Skeletal muscle satellite cell (primary cell): Measurements from ENCODE around the gene SLC36A1.

Experiments used
- H3K27me3 ChIP-seq: 2 replicates; pipeline ENCODE4 v1.7.0; 2013; ENCODE audit warnings: low read length; ENCODE audit not compliant: control insufficient read depth, insufficient read depth
- H3K36me3 ChIP-seq: 2 replicates; pipeline ENCODE4 v1.7.0; 2013; ENCODE audit warnings: mild to moderate bottlenecking, control low read depth, low read length; ENCODE audit not compliant: insufficient read depth
- H3K4me1 ChIP-seq: 2 replicates; pipeline ENCODE4 v1.7.0; 2013; ENCODE audit warnings: low read length; ENCODE audit not compliant: control insufficient read depth, insufficient read depth
- H3K4me2 ChIP-seq: 2 replicates; pipeline ENCODE4 v1.7.0; 2013; ENCODE audit warnings: mild to moderate bottlenecking, low read length
- H3K4me3 ChIP-seq: 2 replicates; pipeline ENCODE4 v1.7.0; 2013; ENCODE audit warnings: low read length
- H3K9ac ChIP-seq: 2 replicates; pipeline ENCODE4 v1.7.0; 2013; ENCODE audit warnings: mild to moderate bottlenecking, low read depth, low read length, moderate library complexity
- H3K9me3 ChIP-seq: replicated peaks from 2 replicates; pipeline ENCODE4 v1.7.0; 2013; ENCODE audit warnings: mild to moderate bottlenecking, control low read depth, low read length

The SLC36A1 gene

GRCh38 chr5:151517122-151517920 is 69.9 kb downstream of the SLC36A1 start:
- Histone ChIP-seq H3K9ac (no peak overlapping the region), H3K9me3 (no peaks in the 10 kb centered on the region), H3K27me3 (no peaks in the 10 kb centered on the region), H3K4me1 (no peaks in the 10 kb centered on the region), H3K4me2 (no peak overlapping the region), H3K36me3 (no peaks in the 10 kb centered on the region), H3K4me3 (no peak overlapping the region)

- Histone ChIP-seq H3K9me3 (no peaks in the 10 kb centered on the region), H3K36me3 (no peaks in the 10 kb centered on the region), H3K4me2 (no peak overlapping the region), H3K9ac (no peak overlapping the region), H3K4me3 (no peak overlapping the region), H3K4me1 (no peaks in the 10 kb centered on the region), H3K27me3 (peaks cover 3% of the 10 kb centered on the region)
Measured at GRCh38 chr5:151520294-151520693, 72.9 kb downstream of the SLC36A1 start.

DNA sequence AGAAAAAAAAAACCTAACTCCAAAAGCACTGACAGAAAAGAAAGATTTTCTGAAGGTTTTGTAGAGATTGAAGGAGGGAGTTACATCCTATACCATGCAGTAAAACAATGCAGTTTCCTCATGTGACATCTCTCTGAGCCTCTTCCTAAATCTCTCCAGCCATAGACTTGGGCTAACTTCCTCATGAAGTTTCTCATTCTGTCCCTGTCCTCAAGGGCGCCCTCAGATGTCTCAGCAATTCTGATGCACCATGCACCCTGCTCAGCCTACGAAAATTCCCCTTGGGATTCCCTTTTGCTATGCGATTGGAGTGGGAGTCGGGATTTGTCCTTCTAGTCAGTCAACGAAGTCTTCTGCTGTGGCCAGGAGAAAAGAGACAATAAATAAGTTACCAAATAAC is 74.8 kb downstream of the SLC36A1 start:
- no peaks in the 10 kb centered on the region for H3K4me1 ChIP-seq
- H3K4me2 ChIP-seq, result no peak overlapping the region
- no peaks in the 10 kb centered on the region for H3K36me3 ChIP-seq
- peaks cover 3% of the 10 kb centered on the region for H3K27me3 ChIP-seq
- no peaks in the 10 kb centered on the region for H3K9me3 ChIP-seq
- H3K4me3 ChIP-seq, result no peak overlapping the region
- H3K9ac ChIP-seq, result no peak overlapping the region

DNA sequence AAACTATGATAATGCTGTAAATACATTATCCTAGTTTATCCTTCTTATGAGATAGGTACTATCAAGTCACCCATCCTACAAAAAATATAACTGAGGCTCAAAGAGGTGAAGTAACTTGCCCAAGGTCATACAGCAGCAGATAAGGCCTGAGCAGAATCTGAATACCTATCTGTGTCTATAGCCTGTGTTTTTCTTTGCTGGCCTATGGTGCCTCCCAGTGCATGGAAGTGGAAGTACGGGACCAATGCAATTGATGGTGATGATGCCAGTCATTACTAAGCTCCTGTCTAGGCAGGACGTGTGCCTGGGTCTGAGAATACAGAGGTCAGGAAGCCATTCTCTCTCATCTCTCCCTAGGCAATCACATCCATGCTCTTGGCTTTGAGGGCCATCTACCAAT is 75.9 kb downstream of the SLC36A1 start:
- no peak overlapping the region for H3K4me2 ChIP-seq
- H3K4me1 ChIP-seq, result no peaks in the 10 kb centered on the region
- H3K36me3 ChIP-seq, result no peaks in the 10 kb centered on the region
- no peak overlapping the region for H3K9ac ChIP-seq
- no peaks in the 10 kb centered on the region for H3K9me3 ChIP-seq
- H3K4me3 ChIP-seq, result no peak overlapping the region
- H3K27me3 ChIP-seq, result peaks cover 3% of the 10 kb centered on the region

GRCh38 chr5:151528153-151528552 is 80.8 kb downstream of the SLC36A1 start:
- H3K4me3 ChIP-seq, result no peak overlapping the region
- no peaks in the 10 kb centered on the region for H3K36me3 ChIP-seq
- H3K27me3 ChIP-seq, result peaks cover 10% of the 10 kb centered on the region
- H3K9ac ChIP-seq, result no peak overlapping the region
- H3K9me3 ChIP-seq, result no peaks in the 10 kb centered on the region
- no peak overlapping the region for H3K4me2 ChIP-seq
- H3K4me1 ChIP-seq, result no peaks in the 10 kb centered on the region

GRCh38 chr5:151528996-151529395 is 81.6 kb downstream of the SLC36A1 start:
- no peak overlapping the region for H3K4me3 ChIP-seq
- H3K4me1 ChIP-seq, result no peaks in the 10 kb centered on the region
- H3K27me3 ChIP-seq, result peaks cover 12% of the 10 kb centered on the region
- H3K36me3 ChIP-seq, result no peaks in the 10 kb centered on the region
- no peaks in the 10 kb centered on the region for H3K9me3 ChIP-seq
- no peak overlapping the region for H3K4me2 ChIP-seq
- H3K9ac ChIP-seq, result no peak overlapping the region

- H3K4me1 ChIP-seq, result no peaks in the 10 kb centered on the region
- peaks cover 9% of the 10 kb centered on the region for H3K27me3 ChIP-seq
- H3K4me3 ChIP-seq, result no peak overlapping the region
- no peak overlapping the region for H3K9ac ChIP-seq
- no peak overlapping the region for H3K4me2 ChIP-seq
- no peaks in the 10 kb centered on the region for H3K9me3 ChIP-seq
- H3K36me3 ChIP-seq, result no peaks in the 10 kb centered on the region
Measured at GRCh38 chr5:151531581-151531980, 84.2 kb downstream of the SLC36A1 start.

GRCh38 chr5:151532416-151532815 is 85.0 kb downstream of the SLC36A1 start:
- Histone ChIP-seq H3K4me1 (no peaks in the 10 kb centered on the region), H3K9me3 (no peaks in the 10 kb centered on the region), H3K9ac (no peak overlapping the region), H3K36me3 (no peaks in the 10 kb centered on the region), H3K27me3 (peaks cover 9% of the 10 kb centered on the region), H3K4me3 (no peak overlapping the region), H3K4me2 (no peak overlapping the region)

GRCh38 chr5:151534350-151534749 is 86.9 kb downstream of the SLC36A1 start:
- no peak overlapping the region for H3K4me2 ChIP-seq
- no peak overlapping the region for H3K4me3 ChIP-seq
- H3K36me3 ChIP-seq, result no peaks in the 10 kb centered on the region

GRCh38 chr5:151537044-151537443 is 89.6 kb downstream of the SLC36A1 start:
- Histone ChIP-seq H3K9ac (no peak overlapping the region), H3K4me2 (no peak overlapping the region), H3K27me3 (peaks cover 9% of the 10 kb centered on the region), H3K9me3 (no peaks in the 10 kb centered on the region), H3K4me1 (peaks cover 3% of the 10 kb centered on the region), H3K36me3 (no peaks in the 10 kb centered on the region), H3K4me3 (no peak overlapping the region)

More at GRCh38 chr5:151534350-151534749, 86.9 kb downstream of the SLC36A1 start:
- Histone ChIP-seq H3K4me1 (peaks cover 3% of the 10 kb centered on the region), H3K9me3 (no peaks in the 10 kb centered on the region), H3K27me3 (peaks cover 9% of the 10 kb centered on the region), H3K9ac (no peak overlapping the region)

GRCh38 chr5:151541571-151541970 is 94.2 kb downstream of the SLC36A1 start:
- H3K9me3 ChIP-seq, result no peaks in the 10 kb centered on the region
- H3K36me3 ChIP-seq, result no peaks in the 10 kb centered on the region
- H3K4me3 ChIP-seq, result no peak overlapping the region
- H3K27me3 ChIP-seq, result no peaks in the 10 kb centered on the region
- peaks cover 3% of the 10 kb centered on the region for H3K4me1 ChIP-seq
- H3K4me2 ChIP-seq, result no peak overlapping the region
- no peak overlapping the region for H3K9ac ChIP-seq
